Measurements from ENCODE around the gene NFKBIE.

Gene NFKBIE

GRCh38 chr6:44300292-44300823 is 35.0 kb upstream of the NFKBIE start:
- no peak overlapping the region for H3K18ac ChIP-seq (ENCODE audit: low read length)
- H3K27me3 ChIP-seq (ENCODE audit: insufficient read depth, low read length, poor library complexity): peaks cover 5% of the 10 kb centered on the region
- H3K23ac ChIP-seq (ENCODE audit: low read length): no peak overlapping the region
- H3K79me2 ChIP-seq (ENCODE audit: control insufficient read depth, insufficient read depth, low read length): no peaks in the 10 kb centered on the region
- no peak overlapping the region for H2BK15ac ChIP-seq (replicated peaks; ENCODE audit: low read depth)
- no peak overlapping the region for H3K4ac ChIP-seq (ENCODE audit: low read depth, low read length)
- no peaks in the 10 kb centered on the region for H3K79me1 ChIP-seq (ENCODE audit: low read length)
- no peak for DNase-seq
- H3K56ac ChIP-seq (ENCODE audit: low read length): no peak overlapping the region
- H2BK120ac ChIP-seq (ENCODE audit: low read depth, low read length): no peak overlapping the region
- no peak overlapping the region for H4K8ac ChIP-seq (ENCODE audit: low read depth, low read length)
- no peak overlapping the region for H2BK5ac ChIP-seq (ENCODE audit: low read length)
- no peak overlapping the region for H4K5ac ChIP-seq (ENCODE audit: low read length)
- peaks cover 2% of the 10 kb centered on the region for H3K4me1 ChIP-seq (ENCODE audit: control insufficient read depth, low read depth, low read length)
- H2AK5ac ChIP-seq (ENCODE audit: low read length): no peak overlapping the region
- no peak overlapping the region for H3K27ac ChIP-seq (ENCODE audit: low read depth, low read length)
- no peak overlapping the region for H3K4me2 ChIP-seq (ENCODE audit: low read length)
- no peak overlapping the region for H3K4me3 ChIP-seq (ENCODE audit: low read length)
- no peak overlapping the region for H3K9ac ChIP-seq (ENCODE audit: low read length)
- whole genome bisulfite sequencing (ENCODE audit: extremely low coverage, insufficient coverage, low lambda C conversion rate): no CpG with 5 or more reads among the region's 7 CpGs
- H3K36me3 ChIP-seq (ENCODE audit: control insufficient read depth, insufficient read depth, low read length): peaks cover 24% of the 10 kb centered on the region

- Histone ChIP-seq H3K23ac (ENCODE audit: low read length) (no peak overlapping the region), H2BK5ac (ENCODE audit: low read length) (no peak overlapping the region), H3K27me3 (ENCODE audit: insufficient read depth, low read length, poor library complexity) (peaks cover 5% of the 10 kb centered on the region), H3K4me3 (ENCODE audit: low read length) (no peak overlapping the region), H2AK5ac (ENCODE audit: low read length) (no peak overlapping the region), H3K27ac (ENCODE audit: low read depth, low read length) (no peak overlapping the region), H3K4ac (ENCODE audit: low read depth, low read length) (no peak overlapping the region), H3K4me1 (ENCODE audit: control insufficient read depth, low read depth, low read length) (no peaks in the 10 kb centered on the region), H3K36me3 (ENCODE audit: control insufficient read depth, insufficient read depth, low read length) (peaks cover 19% of the 10 kb centered on the region), H3K79me1 (ENCODE audit: low read length) (no peaks in the 10 kb centered on the region), H3K79me2 (ENCODE audit: control insufficient read depth, insufficient read depth, low read length) (no peaks in the 10 kb centered on the region), H2BK15ac (replicated peaks; ENCODE audit: low read depth) (no peak overlapping the region), H3K4me2 (ENCODE audit: low read length) (no peak overlapping the region), H3K9ac (ENCODE audit: low read length) (no peak overlapping the region), H2BK120ac (ENCODE audit: low read depth, low read length) (no peak overlapping the region), H4K5ac (ENCODE audit: low read length) (no peak overlapping the region), H4K8ac (ENCODE audit: low read depth, low read length) (no peak overlapping the region), H3K56ac (ENCODE audit: low read length) (no peak overlapping the region), H3K18ac (ENCODE audit: low read length) (no peak overlapping the region)
- no peak for DNase-seq
- WGBS (ENCODE audit: extremely low coverage, insufficient coverage, low lambda C conversion rate): no CpG with 5 or more reads among the region's 3 CpGs
Observed at GRCh38 chr6:44298864-44299263, 33.5 kb upstream of the NFKBIE start.

- peak overlapping the region; percentile 92 for H3K56ac ChIP-seq (ENCODE audit: low read length)
- no peak overlapping the region for H3K23ac ChIP-seq (ENCODE audit: low read length)
- H3K4me1 ChIP-seq (ENCODE audit: control insufficient read depth, low read depth, low read length): no peaks in the 10 kb centered on the region
- peak; percentile 25 for DNase-seq
- H4K5ac ChIP-seq (ENCODE audit: low read length): no peak overlapping the region
- peaks cover 15% of the 10 kb centered on the region for H3K36me3 ChIP-seq (ENCODE audit: control insufficient read depth, insufficient read depth, low read length)
- H3K18ac ChIP-seq (ENCODE audit: low read length): no peak overlapping the region
- no peaks in the 10 kb centered on the region for H3K79me2 ChIP-seq (ENCODE audit: control insufficient read depth, insufficient read depth, low read length)
- H2BK5ac ChIP-seq (ENCODE audit: low read length): no peak overlapping the region
- peaks cover 5% of the 10 kb centered on the region for H3K27me3 ChIP-seq (ENCODE audit: insufficient read depth, low read length, poor library complexity)
- H3K4me3 ChIP-seq (ENCODE audit: low read length): no peak overlapping the region
- peak overlapping the region; percentile 71 for H3K9ac ChIP-seq (ENCODE audit: low read length)
- no peak overlapping the region for H2BK15ac ChIP-seq (replicated peaks; ENCODE audit: low read depth)
- no peak overlapping the region for H2AK5ac ChIP-seq (ENCODE audit: low read length)
- no peak overlapping the region for H2BK120ac ChIP-seq (ENCODE audit: low read depth, low read length)
- H3K4me2 ChIP-seq (ENCODE audit: low read length): peak overlapping the region; percentile 86
- H4K8ac ChIP-seq (ENCODE audit: low read depth, low read length): no peak overlapping the region
- WGBS (ENCODE audit: extremely low coverage, insufficient coverage, low lambda C conversion rate): no CpG with 5 or more reads among the region's 20 CpGs
- H3K79me1 ChIP-seq (ENCODE audit: low read length): no peaks in the 10 kb centered on the region
- H3K4ac ChIP-seq (ENCODE audit: low read depth, low read length): no peak overlapping the region
- no peak overlapping the region for H3K27ac ChIP-seq (ENCODE audit: low read depth, low read length)
Observed at GRCh38 chr6:44298055-44298803, 32.9 kb upstream of the NFKBIE start.

- H3K4ac ChIP-seq (ENCODE audit: low read depth, low read length): no peak overlapping the region
- no peaks in the 10 kb centered on the region for H3K79me1 ChIP-seq (ENCODE audit: low read length)
- H4K5ac ChIP-seq (ENCODE audit: low read length): no peak overlapping the region
- peak overlapping the region; percentile 46 for H3K4me3 ChIP-seq (ENCODE audit: low read length)
- no peak overlapping the region for H4K8ac ChIP-seq (ENCODE audit: low read depth, low read length)
- H3K36me3 ChIP-seq (ENCODE audit: control insufficient read depth, insufficient read depth, low read length): peaks cover 10% of the 10 kb centered on the region
- H3K27ac ChIP-seq (ENCODE audit: low read depth, low read length): no peak overlapping the region
- peak overlapping the region; percentile 71 for H3K9ac ChIP-seq (ENCODE audit: low read length)
- H3K79me2 ChIP-seq (ENCODE audit: control insufficient read depth, insufficient read depth, low read length): no peaks in the 10 kb centered on the region
- no peaks in the 10 kb centered on the region for H3K4me1 ChIP-seq (ENCODE audit: control insufficient read depth, low read depth, low read length)
- no peak overlapping the region for H2BK120ac ChIP-seq (ENCODE audit: low read depth, low read length)
- H3K4me2 ChIP-seq (ENCODE audit: low read length): peak overlapping the region; percentile 95
- peak overlapping the region; percentile 92 for H3K56ac ChIP-seq (ENCODE audit: low read length)
- no peak overlapping the region for H2AK5ac ChIP-seq (ENCODE audit: low read length)
- H3K23ac ChIP-seq (ENCODE audit: low read length): peak overlapping the region; percentile 89
- H3K27me3 ChIP-seq (ENCODE audit: insufficient read depth, low read length, poor library complexity): peaks cover 5% of the 10 kb centered on the region
- peak; percentile 54 for DNase-seq
- no peak overlapping the region for H2BK5ac ChIP-seq (ENCODE audit: low read length)
- H2BK15ac ChIP-seq (replicated peaks; ENCODE audit: low read depth): no peak overlapping the region
- no CpG with 5 or more reads among the region's 86 CpGs for WGBS (ENCODE audit: extremely low coverage, insufficient coverage, low lambda C conversion rate)
- no peak overlapping the region for H3K18ac ChIP-seq (ENCODE audit: low read length)
Observed at GRCh38 chr6:44297063-44298038, 32.0 kb upstream of the NFKBIE start.

- H3K23ac ChIP-seq (ENCODE audit: low read length): no peak overlapping the region
- H2AK5ac ChIP-seq (ENCODE audit: low read length): no peak overlapping the region
- no peak overlapping the region for H3K9ac ChIP-seq (ENCODE audit: low read length)
- H3K79me2 ChIP-seq (ENCODE audit: control insufficient read depth, insufficient read depth, low read length): no peaks in the 10 kb centered on the region
- no peak overlapping the region for H2BK5ac ChIP-seq (ENCODE audit: low read length)
- H3K27me3 ChIP-seq (ENCODE audit: insufficient read depth, low read length, poor library complexity): peaks cover 5% of the 10 kb centered on the region
- no peak overlapping the region for H3K4me2 ChIP-seq (ENCODE audit: low read length)
- no peak overlapping the region for H3K18ac ChIP-seq (ENCODE audit: low read length)
- H4K8ac ChIP-seq (ENCODE audit: low read depth, low read length): no peak overlapping the region
- H3K27ac ChIP-seq (ENCODE audit: low read depth, low read length): no peak overlapping the region
- DNase-seq: no peak
- WGBS (ENCODE audit: extremely low coverage, insufficient coverage, low lambda C conversion rate): no CpG with 5 or more reads among the region's 7 CpGs
- no peak overlapping the region for H3K4me3 ChIP-seq (ENCODE audit: low read length)
- H3K56ac ChIP-seq (ENCODE audit: low read length): no peak overlapping the region
- H2BK15ac ChIP-seq (replicated peaks; ENCODE audit: low read depth): no peak overlapping the region
- no peak overlapping the region for H2BK120ac ChIP-seq (ENCODE audit: low read depth, low read length)
- H3K4me1 ChIP-seq (ENCODE audit: control insufficient read depth, low read depth, low read length): no peaks in the 10 kb centered on the region
- no peak overlapping the region for H4K5ac ChIP-seq (ENCODE audit: low read length)
- no peak overlapping the region for H3K4ac ChIP-seq (ENCODE audit: low read depth, low read length)
- H3K36me3 ChIP-seq (ENCODE audit: control insufficient read depth, insufficient read depth, low read length): no peaks in the 10 kb centered on the region
- H3K79me1 ChIP-seq (ENCODE audit: low read length): no peaks in the 10 kb centered on the region
Observed at GRCh38 chr6:44294832-44295791, 29.8 kb upstream of the NFKBIE start.

Measured in mesendoderm (in vitro differentiated cells).